Glutamatergic neuron (in vitro differentiated cells): ENCODE data around the gene SPEM3. TPM values are rescaled to one million over a fixed set of nuclear protein-coding genes. Genes with fewer than 3 reads are reported as not detected.

Experiments
- DNase-seq: peaks from one replicate; pipeline ENCODE4 v3.0.0; 2022
- H3K27ac Mint-ChIP-seq: one replicate; pipeline ENCODE4 v1.8.0; 2020; ENCODE audit warnings: mild to moderate bottlenecking, mixed read lengths, inconsistent platforms; ENCODE audit not compliant: unreplicated experiment
- H3K27me3 Mint-ChIP-seq: one replicate; pipeline ENCODE4 v1.8.0; 2020; ENCODE audit warnings: mild to moderate bottlenecking, moderate library complexity, mixed read lengths, inconsistent platforms; ENCODE audit not compliant: unreplicated experiment
- H3K36me3 Mint-ChIP-seq: one replicate; pipeline ENCODE4 v1.8.0; 2020; ENCODE audit warnings: mild to moderate bottlenecking, mixed read lengths, inconsistent platforms; ENCODE audit not compliant: unreplicated experiment
- H3K4me1 Mint-ChIP-seq: one replicate; pipeline ENCODE4 v1.8.0; 2020; ENCODE audit warnings: mild to moderate bottlenecking, low read depth, mixed read lengths, inconsistent platforms; ENCODE audit not compliant: unreplicated experiment
- H3K4me3 Mint-ChIP-seq: one replicate; pipeline ENCODE4 v1.8.0; 2020; ENCODE audit warnings: mild to moderate bottlenecking, mixed read lengths, inconsistent platforms; ENCODE audit not compliant: unreplicated experiment
- H3K9me3 Mint-ChIP-seq: one replicate; pipeline ENCODE4 v1.8.0; 2020; ENCODE audit warnings: mild to moderate bottlenecking, moderate library complexity, mixed read lengths, inconsistent platforms; ENCODE audit not compliant: unreplicated experiment
- CTCF ChIP-seq: fragments of 200-600 bp; sonication (generic); IDR thresholded peaks from one replicate; pipeline ENCODE4 v1.5.0; 2021; ENCODE audit not compliant: partially characterized antibody, unreplicated experiment
- total RNA-seq: library from RNA; stranded (reverse); fragmentation: NEBNext Ultra II Directional; extraction: Animal tissue kit (Norgen Biotek cat#: 25700); gene quantifications from one replicate; pipeline ENCODE4 v1.2.1, GENCODE V29; 2021; ENCODE audit not compliant: unreplicated experiment

Gene SPEM3
- total RNA-seq, 1 donor from 2014 or later = not detected

- Mint-ChIP-seq H3K4me3 (peak overlapping the region; percentile 87), H3K36me3 (no peaks in the 10 kb centered on the region), H3K27ac (no peak overlapping the region), H3K4me1 (peaks cover 12% of the 10 kb centered on the region), H3K9me3 (peaks cover 20% of the 10 kb centered on the region), H3K27me3 (peaks cover 19% of the 10 kb centered on the region)
- peak; percentile 53 for DNase-seq
- no peak for TF ChIP-seq CTCF
Measured at GRCh38 chr17:7435676-7436555, 7.3 kb downstream of the SPEM3 start.

- H3K4me1 Mint-ChIP-seq = peaks cover 17% of the 10 kb centered on the region
- no peaks in the 10 kb centered on the region for H3K36me3 Mint-ChIP-seq
- peak; percentile 54 for TF ChIP-seq CTCF
- H3K9me3 Mint-ChIP-seq = peaks cover 18% of the 10 kb centered on the region
- peaks cover 19% of the 10 kb centered on the region for H3K27me3 Mint-ChIP-seq
- H3K4me3 Mint-ChIP-seq = peak overlapping the region; percentile 87
- DNase-seq = peak; percentile 88
- no peak overlapping the region for H3K27ac Mint-ChIP-seq
Measured at GRCh38 chr17:7436556-7437368, 8.1 kb downstream of the SPEM3 start.

- DNase-seq = no peak
- Mint-ChIP-seq H3K27me3 (peaks cover 21% of the 10 kb centered on the region), H3K4me3 (peak overlapping the region; percentile 86), H3K27ac (peak overlapping the region; percentile 38), H3K36me3 (no peaks in the 10 kb centered on the region), H3K4me1 (peaks cover 17% of the 10 kb centered on the region), H3K9me3 (peaks cover 18% of the 10 kb centered on the region)
- TF ChIP-seq CTCF = no peak
Measured at GRCh38 chr17:7437369-7437863, 8.8 kb downstream of the SPEM3 start.

GRCh38 chr17:7437950-7438614, 9.4 kb downstream of the SPEM3 start:
- DNase-seq = peak; percentile 57
- Mint-ChIP-seq H3K4me1 (peaks cover 17% of the 10 kb centered on the region), H3K9me3 (peaks cover 18% of the 10 kb centered on the region), H3K36me3 (no peaks in the 10 kb centered on the region), H3K27me3 (peaks cover 22% of the 10 kb centered on the region), H3K27ac (peak overlapping the region; percentile 38), H3K4me3 (peak overlapping the region; percentile 86)
- no peak for TF ChIP-seq CTCF
